Measurements from ENCODE around the gene KCNJ14.

Gene KCNJ14

DNA sequence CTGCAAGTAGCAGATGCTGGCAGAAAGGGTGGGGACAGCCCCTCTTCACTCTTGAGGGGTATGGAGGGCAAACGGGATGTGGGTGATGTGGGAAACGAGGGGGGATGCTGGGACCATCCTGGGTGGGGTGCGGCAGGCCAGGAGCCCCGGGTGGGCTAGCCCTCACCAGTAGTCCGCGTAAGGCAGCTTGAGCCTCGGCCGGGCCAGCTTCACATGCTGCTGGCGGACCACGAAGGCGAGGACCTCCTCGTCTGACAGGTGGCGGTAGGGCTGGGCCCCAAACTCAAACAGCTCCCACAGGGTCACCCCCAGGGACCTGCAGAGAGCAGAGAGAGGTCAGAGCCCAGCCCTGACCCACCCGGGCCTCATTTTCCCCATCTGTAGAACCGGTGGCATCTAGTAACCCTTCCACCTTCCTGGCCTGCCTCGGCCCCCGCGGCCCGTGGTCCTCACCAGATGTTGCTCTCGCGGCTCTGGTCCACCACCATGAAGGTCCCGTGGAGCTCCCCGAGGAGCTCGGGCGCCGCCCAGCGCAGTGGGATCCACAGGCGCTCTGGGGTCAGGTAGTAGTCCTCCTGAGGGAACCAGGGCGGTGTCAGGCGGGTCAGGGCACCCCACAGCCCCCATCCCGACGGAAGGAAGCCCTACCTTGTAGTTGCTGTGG lies 45.6 kb downstream of the KCNJ14 start:
- DNase-seq = no peak
- intact Hi-C loops (cut with DNase I) = no loop called here

- DNase-seq = no peak
- intact Hi-C loops (cut with DNase I) = no loop called here
Measured at GRCh38 chr19:48501494-48502349, 46.3 kb downstream of the KCNJ14 start.

DNA sequence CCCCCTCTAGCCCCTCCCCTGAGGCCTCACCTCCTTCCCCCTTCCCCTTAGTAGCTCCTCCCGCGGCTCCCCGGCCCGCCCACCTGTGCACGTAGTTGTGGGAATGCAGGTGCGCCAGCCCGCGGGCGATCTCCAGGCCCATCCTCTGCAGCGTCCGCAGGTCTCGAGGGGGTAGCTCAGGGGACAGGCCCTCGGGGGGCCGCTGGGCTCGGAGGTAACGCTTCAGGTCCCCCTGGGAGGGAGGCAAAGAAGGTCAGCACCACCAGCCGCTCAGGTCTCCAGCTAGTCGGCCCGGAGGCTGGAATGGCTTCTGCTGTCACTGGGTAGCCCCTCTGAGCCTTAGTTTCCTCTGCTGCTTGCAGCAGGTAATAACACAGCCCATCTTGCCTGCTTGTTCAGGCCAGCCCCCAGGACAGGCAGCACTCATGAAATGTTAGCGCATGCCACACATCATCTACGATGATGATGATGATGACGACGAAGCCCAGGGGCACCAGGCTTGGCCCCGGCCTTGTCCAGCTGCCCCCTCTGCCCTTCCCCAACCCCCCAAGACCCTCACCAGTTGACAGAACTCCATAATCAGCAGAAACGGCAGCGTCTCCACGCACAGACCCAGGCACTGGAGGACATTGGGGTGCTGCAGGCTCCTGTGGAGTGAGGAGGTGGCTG lies 47.1 kb downstream of the KCNJ14 start:
- peak in 1 of 10 donors; percentile 75 for DNase-seq
- intact Hi-C loops (cut with DNase I) = no loop called here

- DNase-seq = peak in 1 of 10 donors; percentile 1
- intact Hi-C loops (cut with DNase I) = no loop called here
Measured at GRCh38 chr19:48506138-48506733, 50.9 kb downstream of the KCNJ14 start.

GRCh38 chr19:48507911-48508439 lies 52.6 kb downstream of the KCNJ14 start:
- intact Hi-C loops (cut with DNase I) = no loop called here
- DNase-seq = peak in 1 of 10 donors; percentile 50

- intact Hi-C loops (cut with DNase I) = no loop called here
- peak in 1 of 10 donors; percentile 26 for DNase-seq
Measured at GRCh38 chr19:48508729-48509411, 53.5 kb downstream of the KCNJ14 start.

- intact Hi-C loops (cut with DNase I) = loop anchor here (10.0 kb wide), 1 partner anchor 75 kb away; no protein-coding TSS in a partner anchor
- DNase-seq = peak in 4 of 10 donors; percentile 32 to 77 (median 58)
Measured at GRCh38 chr19:48509467-48510194, 54.3 kb downstream of the KCNJ14 start.

DNA sequence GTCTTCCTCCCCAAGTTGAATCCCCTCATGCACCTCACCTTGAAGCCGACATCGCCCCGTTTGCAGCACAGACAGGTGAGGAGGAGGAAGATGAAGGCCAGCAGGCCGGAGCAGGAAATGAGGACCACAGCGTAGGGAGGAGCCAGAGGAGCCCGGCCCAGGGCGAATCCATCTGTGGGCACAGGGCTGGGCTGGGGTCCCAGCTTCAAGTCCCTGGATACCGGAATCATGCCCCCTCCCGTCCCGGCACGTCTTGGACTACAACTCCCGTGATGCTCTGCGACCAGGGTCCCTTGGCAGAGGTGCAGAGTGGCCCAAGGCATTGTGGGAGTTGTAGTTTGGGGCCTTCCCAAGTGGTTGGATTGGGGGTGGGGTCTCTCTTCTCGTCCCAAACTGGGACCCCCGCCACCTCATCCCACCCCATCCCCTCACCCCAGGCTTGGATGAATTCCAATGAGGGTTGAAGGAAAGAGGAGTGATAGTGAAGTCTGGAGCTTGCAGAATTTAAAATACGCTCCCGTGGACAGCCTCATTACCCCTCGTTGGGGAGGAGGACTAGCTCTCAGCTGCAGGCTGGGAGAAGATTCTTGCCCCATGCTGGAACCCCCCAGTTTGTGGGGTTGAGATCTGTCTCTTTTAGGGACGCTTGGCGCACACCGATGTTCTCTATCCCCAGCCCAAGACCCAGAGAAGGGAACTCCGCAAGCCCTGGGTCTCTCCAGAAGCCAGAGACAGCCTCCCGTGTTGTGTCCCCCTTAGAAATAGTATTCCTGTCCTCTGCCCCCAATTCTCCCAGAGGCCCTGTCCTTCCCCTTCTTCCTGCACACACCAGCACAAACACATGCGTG lies 55.3 kb downstream of the KCNJ14 start:
- peak; percentile 78 to 98 (median 88) for DNase-seq
- intact Hi-C loops (cut with DNase I) = loop anchor here (10.0 kb wide), 1 partner anchor 74 kb away; no protein-coding TSS in a partner anchor

- DNase-seq = peak in 3 of 10 donors; percentile 78 to 90 (median 89)
- intact Hi-C loops (cut with DNase I) = loop anchor here (10.0 kb wide), 1 partner anchor 73 kb away; no protein-coding TSS in a partner anchor
Measured at GRCh38 chr19:48511321-48511731, 56.0 kb downstream of the KCNJ14 start.

- intact Hi-C loops (cut with DNase I) = loop anchor here (10.0 kb wide), 1 partner anchor 73 kb away; no protein-coding TSS in a partner anchor
- DNase-seq = peak; percentile 82 to 99 (median 90)
Measured at GRCh38 chr19:48511800-48512503, 56.6 kb downstream of the KCNJ14 start, which contains the start of gene LMTK3. Gene LMTK3, minus strand, starts transcription at chr19:48511835. Its CDS starts 259 bp downstream, at chr19:48511576.

- DNase-seq = peak in 1 of 10 donors; percentile 67
- intact Hi-C loops (cut with DNase I) = loop anchor here (10.0 kb wide), 1 partner anchor 72 kb away; no protein-coding TSS in a partner anchor
Measured at GRCh38 chr19:48512504-48513288, 57.3 kb downstream of the KCNJ14 start.

GRCh38 chr19:48513289-48514122 lies 58.1 kb downstream of the KCNJ14 start:
- intact Hi-C loops (cut with DNase I) = loop anchor here (10.0 kb wide), 1 partner anchor 71 kb away; no protein-coding TSS in a partner anchor
- DNase-seq = peak; percentile 79 to 97 (median 86)

- intact Hi-C loops (cut with DNase I) = loop anchor here (10.0 kb wide), 1 partner anchor 71 kb away; no protein-coding TSS in a partner anchor
- peak in 1 of 10 donors; percentile 42 for DNase-seq
Measured at GRCh38 chr19:48514123-48514458, 58.7 kb downstream of the KCNJ14 start.

DNA sequence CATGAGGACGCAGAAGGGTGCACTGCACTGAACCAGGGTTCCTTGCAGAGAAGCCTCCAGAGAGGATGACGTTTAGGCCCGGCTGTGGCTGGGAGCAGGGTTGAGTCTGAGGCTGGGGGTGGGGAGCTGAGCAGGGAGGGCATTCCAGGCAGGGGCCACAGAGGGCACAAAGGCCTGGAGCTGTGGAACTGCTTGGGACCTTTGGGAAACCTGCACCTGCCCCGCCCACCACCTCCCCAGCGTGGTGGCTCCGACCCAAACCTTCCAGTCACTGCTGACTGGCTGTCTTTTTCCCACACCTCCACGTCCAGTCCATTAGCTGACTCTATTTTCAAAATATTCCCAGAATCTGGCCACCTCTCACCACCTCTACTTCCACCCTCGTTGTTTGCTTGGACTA lies 61.2 kb downstream of the KCNJ14 start:
- peak in 2 of 10 donors; percentile 43 to 59 for DNase-seq
- intact Hi-C loops (cut with DNase I) = loop anchor here (10.0 kb wide), 1 partner anchor 68 kb away; no protein-coding TSS in a partner anchor

Data from posterior cingulate gyrus (tissue), 11 donors.